ENCODE data around the gene MEIS2.

- TF ChIP-seq POLR2A (IDR thresholded peaks at IDR 0.05; ENCODE audit: low read depth, low read length) (no peak), POLR2AphosphoS5 (IDR thresholded peaks at IDR 0.05; ENCODE audit: low read depth, low read length) (no peak), TAF1 (IDR thresholded peaks at IDR 0.05; ENCODE audit: low read depth, low read length) (no peak), SPI1 (IDR thresholded peaks at IDR 0.05; ENCODE audit: low read depth, low read length) (no peak), POU2F2 (IDR thresholded peaks at IDR 0.05; ENCODE audit: low read depth, low read length) (no peak), PAX5 (IDR thresholded peaks at IDR 0.05; ENCODE audit: insufficient read depth, low read length, severe bottlenecking) (no peak)
Measured at GRCh38 chr15:36907295-36907694, 193.1 kb downstream of the MEIS2 start.
